GM23338 (cell line): ENCODE results near the gene RADIL. TPM values are rescaled to one million over a fixed set of nuclear protein-coding genes. Genes with fewer than 3 reads are reported as not detected.

ENCODE experiments used
- ATAC-seq: fragments of 200-7000 bp; cut with Tn5 transposase; 3 replicates; pipeline ENCODE4 v1.9.1; 2020
- DNase-seq: peaks from one replicate; pipeline ENCODE4 v3.0.0-alpha.2; 2015; ENCODE audit warnings: low spot score
- H2AFZ ChIP-seq: fragments of 200-600 bp; sonication (generic); 2 replicates; pipeline ENCODE4 v1.8.0; 2016; ENCODE audit warnings: antibody characterized with exemption, mild to moderate bottlenecking, moderate library complexity
- H3F3A ChIP-seq: fragments of 200-600 bp; sonication (generic); replicated peaks from 2 replicates; pipeline ENCODE4 v1.8.0; 2017; ENCODE audit warnings: antibody characterized with exemption, mixed run types, low read depth
- H3K27ac ChIP-seq: fragments of 200-600 bp; sonication (generic); 2 replicates; pipeline ENCODE4 v1.6.1; 2016; ENCODE audit warnings: low read depth
- H3K27me3 ChIP-seq: fragments of 200-600 bp; sonication (generic); 2 replicates; pipeline ENCODE4 v1.8.0; 2016; ENCODE audit warnings: mild to moderate bottlenecking, mixed run types, moderate library complexity; ENCODE audit not compliant: insufficient read depth
- H3K36me3 ChIP-seq: fragments of 200-600 bp; sonication (generic); 2 replicates; pipeline ENCODE4 v1.8.0; 2016; ENCODE audit warnings: mild to moderate bottlenecking; ENCODE audit not compliant: insufficient read depth
- H3K4me1 ChIP-seq: fragments of 200-600 bp; sonication (generic); 2 replicates; pipeline ENCODE4 v1.8.0; 2016; ENCODE audit warnings: mild to moderate bottlenecking, moderate library complexity; ENCODE audit not compliant: insufficient read depth
- H3K4me2 ChIP-seq: fragments of 200-600 bp; sonication (generic); 2 replicates; pipeline ENCODE4 v1.7.1; 2017; ENCODE audit warnings: mixed run types
- H3K4me3 ChIP-seq: fragments of 200-600 bp; sonication (generic); 2 replicates; pipeline ENCODE4 v1.6.1; 2016; ENCODE audit warnings: mixed run types
- H3K79me2 ChIP-seq: fragments of 200-600 bp; sonication (generic); replicated peaks from 2 replicates; pipeline ENCODE4 v1.8.0; 2017; ENCODE audit warnings: mild to moderate bottlenecking; ENCODE audit not compliant: insufficient read depth
- H3K9me2 ChIP-seq: fragments of 200-600 bp; sonication (generic); 2 replicates; pipeline ENCODE4 v1.8.0; 2017; ENCODE audit not compliant: insufficient read depth
- H4K20me1 ChIP-seq: fragments of 200-600 bp; sonication (generic); replicated peaks from 2 replicates; pipeline ENCODE4 v1.8.0; 2017; ENCODE audit warnings: mild to moderate bottlenecking; ENCODE audit not compliant: insufficient read depth
- H3K27ac Mint-ChIP-seq: 2 replicates; pipeline ENCODE4 v1.8.0; 2020; ENCODE audit warnings: inconsistent platforms, mild to moderate bottlenecking, moderate library complexity, mixed read lengths
- H3K27me3 Mint-ChIP-seq: 3 replicates; pipeline ENCODE4 v1.8.0; 2022; ENCODE audit warnings: low read depth, mild to moderate bottlenecking, moderate library complexity, mixed read lengths, inconsistent platforms; ENCODE audit not compliant: insufficient read depth, poor library complexity
- H3K36me3 Mint-ChIP-seq: 3 replicates; pipeline ENCODE4 v1.8.0; 2021; ENCODE audit warnings: low read depth, mild to moderate bottlenecking, inconsistent platforms, moderate library complexity, mixed read lengths
- H3K4me1 Mint-ChIP-seq: 3 replicates; pipeline ENCODE4 v1.8.0; 2020; ENCODE audit warnings: mild to moderate bottlenecking, inconsistent platforms, mixed read lengths
- H3K4me3 Mint-ChIP-seq: 3 replicates; pipeline ENCODE4 v1.8.0; 2021; ENCODE audit warnings: moderate library complexity, mild to moderate bottlenecking, inconsistent platforms, mixed read lengths
- H3K9me3 Mint-ChIP-seq: 3 replicates; pipeline ENCODE4 v1.8.0; 2020; ENCODE audit warnings: moderate library complexity, mild to moderate bottlenecking, inconsistent platforms, mixed read lengths
- EZH2 ChIP-seq: fragments of 200-600 bp; sonication (generic); IDR thresholded peaks from one replicate; pipeline ENCODE4 v1.8.0; 2017; ENCODE audit warnings: antibody characterized with exemption, mild to moderate bottlenecking, low read depth; ENCODE audit not compliant: unreplicated experiment
- EZH2phosphoT487 ChIP-seq: fragments of 200-600 bp; sonication (generic); IDR thresholded peaks from one replicate; pipeline ENCODE4 v1.8.1; 2018; ENCODE audit warnings: antibody characterized with exemption; ENCODE audit not compliant: unreplicated experiment
- JUNB ChIP-seq: IDR thresholded peaks from one replicate; pipeline ENCODE4 v1.6.1; 2016; ENCODE audit warnings: antibody characterized with exemption; ENCODE audit not compliant: unreplicated experiment
- NANOG ChIP-seq: IDR thresholded peaks from 2 replicates; pipeline ENCODE4 v1.6.1; 2016; ENCODE audit warnings: antibody characterized with exemption, borderline replicate concordance
- POLR2AphosphoS5 ChIP-seq: IDR thresholded peaks from 2 replicates; pipeline ENCODE4 v1.6.1; 2016; ENCODE audit warnings: antibody characterized with exemption, low read depth
- STAT1 ChIP-seq: IDR thresholded peaks from one replicate; pipeline ENCODE4 v1.6.1; 2016; ENCODE audit warnings: antibody characterized with exemption; ENCODE audit not compliant: unreplicated experiment
- ZNF114 ChIP-seq: fragments of 250-450 bp; sonication (Bioruptor Pico); IDR thresholded peaks from 2 replicates; pipeline ENCODE4 v1.5.0; 2020; ENCODE audit warnings: mild to moderate bottlenecking, moderate library complexity
- polyA plus RNA-seq: library from polyadenylated mRNA; unstranded; fragments of >200 nt; fragmentation: Nextera tagmentation; extraction: Ambion mirVana; gene quantifications from 2 replicates; pipeline ENCODE4 v1.2.1, GENCODE V29; 2016
- total RNA-seq: library from RNA; depleted of rRNA; stranded (reverse); fragments of >200 nt; shearing (Covaris generic); gene quantifications from 2 replicates; pipeline ENCODE4 v1.2.3, GENCODE V29; 2014
- TF ChIP-seq, protein P1 (sequence below): IDR thresholded peaks from one replicate; pipeline ENCODE4 v1.6.1; 2018; ENCODE audit warnings: antibody characterized with exemption; ENCODE audit not compliant: unreplicated experiment
- TF ChIP-seq, protein P2 (sequence below), 2 experiments: fragments of 200-600 bp in 1 of 2; sonication (generic) in 1 of 2; conservative IDR thresholded peaks; 2 replicates each; pipeline versions ENCODE4 v1.5.1 to v1.6.1; 2016 to 2017; ENCODE audit warnings: antibody characterized with exemption in 2 of 2, low read depth in 2 of 2, mild to moderate bottlenecking in 2 of 2, moderate library complexity in 1 of 2
- TF ChIP-seq, protein P3 (sequence below): IDR thresholded peaks from 2 replicates; pipeline ENCODE4 v1.6.1; 2016; ENCODE audit warnings: antibody characterized with exemption

The RADIL gene
- total and polyA plus RNA-seq, 2 experiments from 2014 or later = 4.3 to 9.8 TPM

DNA sequence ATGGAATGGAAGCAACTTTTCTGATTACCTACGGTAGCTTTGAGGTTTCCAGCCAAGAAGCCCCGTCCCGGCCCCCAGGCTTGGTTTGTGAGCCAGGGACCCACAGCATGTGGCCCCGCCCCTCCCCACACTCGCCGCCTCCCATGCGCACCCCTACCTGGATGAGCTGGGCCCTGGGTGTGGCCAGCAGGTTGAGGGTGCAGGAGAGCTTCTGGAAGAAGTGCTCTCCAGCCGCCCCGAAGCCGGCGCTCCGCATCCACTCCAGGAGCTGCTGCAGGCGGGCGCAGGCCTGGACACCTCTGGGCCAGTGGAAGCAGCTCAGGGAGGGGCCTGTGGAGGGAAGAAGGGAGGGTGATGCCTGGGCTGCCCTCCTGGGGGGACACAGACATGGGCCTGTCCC, 68.4 kb downstream of the RADIL start (continued):
- TF ChIP-seq, protein P1, sequence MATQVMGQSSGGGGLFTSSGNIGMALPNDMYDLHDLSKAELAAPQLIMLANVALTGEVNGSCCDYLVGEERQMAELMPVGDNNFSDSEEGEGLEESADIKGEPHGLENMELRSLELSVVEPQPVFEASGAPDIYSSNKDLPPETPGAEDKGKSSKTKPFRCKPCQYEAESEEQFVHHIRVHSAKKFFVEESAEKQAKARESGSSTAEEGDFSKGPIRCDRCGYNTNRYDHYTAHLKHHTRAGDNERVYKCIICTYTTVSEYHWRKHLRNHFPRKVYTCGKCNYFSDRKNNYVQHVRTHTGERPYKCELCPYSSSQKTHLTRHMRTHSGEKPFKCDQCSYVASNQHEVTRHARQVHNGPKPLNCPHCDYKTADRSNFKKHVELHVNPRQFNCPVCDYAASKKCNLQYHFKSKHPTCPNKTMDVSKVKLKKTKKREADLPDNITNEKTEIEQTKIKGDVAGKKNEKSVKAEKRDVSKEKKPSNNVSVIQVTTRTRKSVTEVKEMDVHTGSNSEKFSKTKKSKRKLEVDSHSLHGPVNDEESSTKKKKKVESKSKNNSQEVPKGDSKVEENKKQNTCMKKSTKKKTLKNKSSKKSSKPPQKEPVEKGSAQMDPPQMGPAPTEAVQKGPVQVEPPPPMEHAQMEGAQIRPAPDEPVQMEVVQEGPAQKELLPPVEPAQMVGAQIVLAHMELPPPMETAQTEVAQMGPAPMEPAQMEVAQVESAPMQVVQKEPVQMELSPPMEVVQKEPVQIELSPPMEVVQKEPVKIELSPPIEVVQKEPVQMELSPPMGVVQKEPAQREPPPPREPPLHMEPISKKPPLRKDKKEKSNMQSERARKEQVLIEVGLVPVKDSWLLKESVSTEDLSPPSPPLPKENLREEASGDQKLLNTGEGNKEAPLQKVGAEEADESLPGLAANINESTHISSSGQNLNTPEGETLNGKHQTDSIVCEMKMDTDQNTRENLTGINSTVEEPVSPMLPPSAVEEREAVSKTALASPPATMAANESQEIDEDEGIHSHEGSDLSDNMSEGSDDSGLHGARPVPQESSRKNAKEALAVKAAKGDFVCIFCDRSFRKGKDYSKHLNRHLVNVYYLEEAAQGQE = no peak
- TF ChIP-seq ZNF114 (no peak), STAT1 (no peak), POLR2AphosphoS5 (no peak)
- TF ChIP-seq, protein P2, sequence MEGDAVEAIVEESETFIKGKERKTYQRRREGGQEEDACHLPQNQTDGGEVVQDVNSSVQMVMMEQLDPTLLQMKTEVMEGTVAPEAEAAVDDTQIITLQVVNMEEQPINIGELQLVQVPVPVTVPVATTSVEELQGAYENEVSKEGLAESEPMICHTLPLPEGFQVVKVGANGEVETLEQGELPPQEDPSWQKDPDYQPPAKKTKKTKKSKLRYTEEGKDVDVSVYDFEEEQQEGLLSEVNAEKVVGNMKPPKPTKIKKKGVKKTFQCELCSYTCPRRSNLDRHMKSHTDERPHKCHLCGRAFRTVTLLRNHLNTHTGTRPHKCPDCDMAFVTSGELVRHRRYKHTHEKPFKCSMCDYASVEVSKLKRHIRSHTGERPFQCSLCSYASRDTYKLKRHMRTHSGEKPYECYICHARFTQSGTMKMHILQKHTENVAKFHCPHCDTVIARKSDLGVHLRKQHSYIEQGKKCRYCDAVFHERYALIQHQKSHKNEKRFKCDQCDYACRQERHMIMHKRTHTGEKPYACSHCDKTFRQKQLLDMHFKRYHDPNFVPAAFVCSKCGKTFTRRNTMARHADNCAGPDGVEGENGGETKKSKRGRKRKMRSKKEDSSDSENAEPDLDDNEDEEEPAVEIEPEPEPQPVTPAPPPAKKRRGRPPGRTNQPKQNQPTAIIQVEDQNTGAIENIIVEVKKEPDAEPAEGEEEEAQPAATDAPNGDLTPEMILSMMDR (conservative IDR thresholded peaks at IDR 0.05; ENCODE audit: low read depth in 2 of 2) = no peak

DNA sequence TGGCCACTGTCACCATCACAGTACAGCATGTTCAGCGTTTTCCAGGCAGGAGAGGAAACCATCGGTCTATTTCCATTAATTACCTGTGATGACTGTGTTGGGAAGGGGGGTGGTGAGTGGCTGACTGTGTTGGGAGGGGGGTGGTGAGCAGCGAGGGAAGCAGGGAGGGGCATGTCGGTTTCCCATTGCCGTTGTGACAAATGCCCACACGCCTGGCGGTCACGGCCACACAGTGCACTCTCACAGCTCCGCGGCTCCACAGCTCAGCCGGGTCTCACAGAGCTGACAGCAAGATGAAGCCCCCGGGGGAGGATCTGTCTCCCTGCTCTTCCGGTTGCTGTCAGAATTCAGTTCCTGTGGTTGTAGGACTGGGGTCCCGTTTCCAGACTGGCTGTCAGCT, 69.1 kb downstream of the RADIL start:
- Histone ChIP-seq H3K79me2 (no peaks in the 10 kb centered on the region), H3K27me3 (no peaks in the 10 kb centered on the region), H4K20me1 (no peaks in the 10 kb centered on the region), H3K4me3 (no peak overlapping the region), H2AFZ (no peak overlapping the region), H3K36me3 (no peaks in the 10 kb centered on the region), H3K9me2 (no peaks in the 10 kb centered on the region), H3K4me1 (no peaks in the 10 kb centered on the region), H3K4me2 (no peak overlapping the region), H3F3A (no peaks in the 10 kb centered on the region), H3K27ac (no peak overlapping the region)
- TF ChIP-seq NANOG (no peak), JUNB (no peak), POLR2AphosphoS5 (no peak)
- no peak for ATAC-seq
- no peaks in the 10 kb centered on the region for H3K36me3 Mint-ChIP-seq
- no peak for DNase-seq
- H3K9me3 Mint-ChIP-seq = peaks cover 9% of the 10 kb centered on the region; the same call in 1 of the 3 replicates
- no peaks in the 10 kb centered on the region; the same call in 2 of the 3 replicates for H3K4me1 Mint-ChIP-seq
- peaks cover 10% of the 10 kb centered on the region for H3K27me3 Mint-ChIP-seq
- no peak overlapping the region for H3K4me3 Mint-ChIP-seq
- H3K27ac Mint-ChIP-seq = no peak overlapping the region

DNA sequence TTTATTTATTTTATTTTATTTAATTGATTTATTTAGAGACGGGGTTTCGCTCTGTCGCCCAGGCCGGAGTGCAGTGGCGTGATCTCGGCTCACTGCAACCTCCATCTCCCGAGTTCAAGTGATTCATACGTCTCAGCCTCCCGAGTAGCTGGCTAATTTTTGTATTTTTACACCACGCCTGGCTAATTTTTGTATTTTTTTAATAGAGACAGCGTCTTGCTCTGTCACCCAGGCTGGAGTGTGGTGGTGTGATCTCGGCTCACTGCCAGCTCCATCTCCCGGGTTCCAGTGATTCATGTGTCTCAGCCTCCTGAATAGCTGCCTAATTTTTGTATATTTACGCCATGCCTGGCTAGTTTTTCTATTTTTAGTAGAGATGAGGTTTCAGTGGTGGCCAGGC, 73.8 kb downstream of the RADIL start:
- ATAC-seq = no peak
- H2AFZ ChIP-seq = no peak overlapping the region
- Mint-ChIP-seq H3K27me3 (peaks cover 13% of the 10 kb centered on the region), H3K27ac (no peak overlapping the region), H3K4me1 (no peaks in the 10 kb centered on the region; the same call in 2 of the 3 replicates), H3K9me3 (peaks cover 9% of the 10 kb centered on the region; the same call in 1 of the 3 replicates), H3K36me3 (no peaks in the 10 kb centered on the region; the same call in 2 of the 3 replicates), H3K4me3 (no peak overlapping the region)
- H3K4me1 ChIP-seq = peaks cover 3% of the 10 kb centered on the region; the same call in 1 of the 2 replicates
- no peak for DNase-seq
- no peaks in the 10 kb centered on the region for H3K27me3 ChIP-seq
- no peaks in the 10 kb centered on the region for H4K20me1 ChIP-seq
- H3K9me2 ChIP-seq = no peaks in the 10 kb centered on the region
- no peak overlapping the region for H3K4me3 ChIP-seq
- no peak overlapping the region for H3K4me2 ChIP-seq
- no peaks in the 10 kb centered on the region for H3F3A ChIP-seq
- no peaks in the 10 kb centered on the region for H3K36me3 ChIP-seq
- no peak overlapping the region for H3K27ac ChIP-seq
- H3K79me2 ChIP-seq = no peaks in the 10 kb centered on the region
- no peak for TF ChIP-seq STAT1
- TF ChIP-seq POLR2AphosphoS5 = no peak
- TF ChIP-seq NANOG = no peak
- TF ChIP-seq EZH2phosphoT487 = no peak
- no peak for TF ChIP-seq JUNB
- TF ChIP-seq EZH2 = no peak
- TF ChIP-seq, protein P3, sequence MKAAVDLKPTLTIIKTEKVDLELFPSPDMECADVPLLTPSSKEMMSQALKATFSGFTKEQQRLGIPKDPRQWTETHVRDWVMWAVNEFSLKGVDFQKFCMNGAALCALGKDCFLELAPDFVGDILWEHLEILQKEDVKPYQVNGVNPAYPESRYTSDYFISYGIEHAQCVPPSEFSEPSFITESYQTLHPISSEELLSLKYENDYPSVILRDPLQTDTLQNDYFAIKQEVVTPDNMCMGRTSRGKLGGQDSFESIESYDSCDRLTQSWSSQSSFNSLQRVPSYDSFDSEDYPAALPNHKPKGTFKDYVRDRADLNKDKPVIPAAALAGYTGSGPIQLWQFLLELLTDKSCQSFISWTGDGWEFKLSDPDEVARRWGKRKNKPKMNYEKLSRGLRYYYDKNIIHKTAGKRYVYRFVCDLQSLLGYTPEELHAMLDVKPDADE = no peak
- TF ChIP-seq, protein P2 (conservative IDR thresholded peaks at IDR 0.05; ENCODE audit: low read depth in 2 of 2) = no peak
